HG03039 (cell line): Measurements from ENCODE around the gene TNNC2.
A peak's percentile ranks its signal among the peaks of the same experiment; 100 is the strongest.
"Not testable (repeated sequence)": the region's sequence is repeated elsewhere in the genome, so short reads cannot be mapped to it uniquely, and the experiment has no call there.

ENCODE experiments used
- ATAC-seq: cut with Tn5 transposase; IDR thresholded peaks from one replicate; pipeline ENCODE4 v1.9.1; 2021; ENCODE audit warnings: mild to moderate bottlenecking, moderate library complexity; ENCODE audit not compliant: unreplicated experiment

Gene TNNC2

GRCh38 chr20:45827030-45827652, at the start of gene TNNC2:
Gene TNNC2 (minus strand): TSS chr20:45827312. CDS start chr20:45827248, 64 bp downstream.
- no peak for ATAC-seq

- no peak for ATAC-seq
These were observed 47.5 kb upstream of the TNNC2 start for GRCh38 chr20:45874576-45874975.

- ATAC-seq = not testable (repeated sequence)
These were observed 47.0 kb upstream of the TNNC2 start for GRCh38 chr20:45874104-45874481.

- ATAC-seq = no peak
These were observed 46.4 kb upstream of the TNNC2 start for GRCh38 chr20:45873409-45874103.

- no peak for ATAC-seq
These were observed 45.5 kb upstream of the TNNC2 start for GRCh38 chr20:45872626-45873025.

GRCh38 chr20:45867819-45868176, 40.7 kb upstream of the TNNC2 start:
- ATAC-seq = no peak

- ATAC-seq = no peak
These were observed 40.2 kb upstream of the TNNC2 start for GRCh38 chr20:45867136-45867818.

- ATAC-seq = no peak
These were observed 39.3 kb upstream of the TNNC2 start for GRCh38 chr20:45866454-45866853.

- ATAC-seq = no peak
These were observed 36.7 kb upstream of the TNNC2 start for GRCh38 chr20:45863543-45864470.

GRCh38 chr20:45861221-45862075, 34.3 kb upstream of the TNNC2 start:
- ATAC-seq = no peak

GRCh38 chr20:45860560-45861220, 33.6 kb upstream of the TNNC2 start:
- ATAC-seq = no peak

- ATAC-seq = no peak
These were observed 32.8 kb upstream of the TNNC2 start for GRCh38 chr20:45859916-45860315.

GRCh38 chr20:45857882-45858216, 30.7 kb upstream of the TNNC2 start:
- peak; percentile 14 for ATAC-seq

GRCh38 chr20:45857114-45857881, 30.2 kb upstream of the TNNC2 start, which contains the start of the genes ACOT8 and ZSWIM3:
Gene ACOT8 (minus strand): TSS chr20:45857392. CDS start chr20:45857315, 77 bp downstream.
Gene ZSWIM3 (plus strand): TSS chr20:45857614. CDS start chr20:45857826, 212 bp downstream.
- ATAC-seq = peak; percentile 95

GRCh38 chr20:45853484-45853883, 26.4 kb upstream of the TNNC2 start:
- no peak for ATAC-seq

- no peak for ATAC-seq
These were observed 25.2 kb upstream of the TNNC2 start for GRCh38 chr20:45852326-45852725.

- no peak for ATAC-seq
These were observed 24.4 kb upstream of the TNNC2 start for GRCh38 chr20:45851501-45851900.

- no peak for ATAC-seq
These were observed 23.8 kb upstream of the TNNC2 start for GRCh38 chr20:45850926-45851325.

- no peak for ATAC-seq
These were observed 23.1 kb upstream of the TNNC2 start for GRCh38 chr20:45850238-45850637.
